Neural progenitor cell (in vitro differentiated cells): Measurements from ENCODE around the gene NUP214.

Source experiments
- CTCF ChIP-seq: fragments of 200-600 bp; sonication (generic); IDR thresholded peaks from 2 replicates; pipeline ENCODE4 v1.5.1; 2017; ENCODE audit warnings: antibody characterized with exemption, mild to moderate bottlenecking
- EZH2 ChIP-seq: fragments of 200-600 bp; sonication (generic); IDR thresholded peaks from 2 replicates; pipeline ENCODE4 v1.6.1; 2017; ENCODE audit warnings: antibody characterized with exemption, mild to moderate bottlenecking, moderate library complexity

DNA sequence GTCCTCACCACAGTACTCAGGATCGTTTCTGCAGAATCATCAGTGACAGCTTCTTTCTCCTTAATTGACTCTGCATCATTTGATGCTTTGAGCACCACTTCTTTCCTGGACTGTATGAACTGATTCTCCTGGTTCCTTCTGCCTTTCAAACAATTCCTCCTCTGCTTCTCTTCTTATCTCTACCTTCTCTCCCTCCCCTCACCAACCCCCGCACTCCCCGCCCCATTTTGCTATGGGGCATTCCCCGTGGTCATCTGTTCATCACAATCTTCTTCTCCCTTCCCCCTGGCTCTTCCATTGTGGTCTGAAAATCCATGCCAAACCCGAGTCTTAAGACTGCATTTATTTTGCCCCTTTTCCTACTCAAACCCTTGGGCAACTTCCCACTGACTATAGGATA lies 93.0 kb downstream of the NUP214 start:
- TF ChIP-seq CTCF, result no peak
- TF ChIP-seq EZH2, result no peak
